Measurements from ENCODE around the gene CLTC.
"Not testable (repeated sequence)": the region's sequence is repeated elsewhere in the genome, so short reads cannot be mapped to it uniquely, and the experiment has no call there.

CLTC gene

GRCh38 chr17:59634632-59635541, 15.2 kb downstream of the CLTC start:
- DNase-seq, result no peak

- no peak for DNase-seq
Measured at GRCh38 chr17:59637611-59638310, 18.1 kb downstream of the CLTC start.

DNA sequence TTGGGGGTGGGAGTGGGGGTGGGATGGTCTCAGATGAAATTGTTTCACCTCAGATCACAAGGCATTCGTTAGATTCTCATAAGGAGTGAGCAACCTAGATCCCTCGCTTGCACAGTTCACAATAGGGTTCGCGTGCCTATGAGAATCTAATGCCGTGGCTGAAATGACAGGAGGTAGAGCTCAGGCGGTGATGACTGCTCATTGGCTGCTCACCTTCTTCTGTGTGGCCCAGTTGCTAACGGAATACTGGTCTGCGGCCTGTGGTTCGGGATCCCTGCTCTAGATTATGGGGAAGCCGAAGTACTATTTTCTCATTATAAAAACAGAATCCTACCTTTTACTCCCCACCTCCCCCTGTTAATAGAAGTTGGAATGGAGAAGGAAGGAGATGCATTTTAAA, 18.9 kb downstream of the CLTC start:
- no peak for DNase-seq

DNA sequence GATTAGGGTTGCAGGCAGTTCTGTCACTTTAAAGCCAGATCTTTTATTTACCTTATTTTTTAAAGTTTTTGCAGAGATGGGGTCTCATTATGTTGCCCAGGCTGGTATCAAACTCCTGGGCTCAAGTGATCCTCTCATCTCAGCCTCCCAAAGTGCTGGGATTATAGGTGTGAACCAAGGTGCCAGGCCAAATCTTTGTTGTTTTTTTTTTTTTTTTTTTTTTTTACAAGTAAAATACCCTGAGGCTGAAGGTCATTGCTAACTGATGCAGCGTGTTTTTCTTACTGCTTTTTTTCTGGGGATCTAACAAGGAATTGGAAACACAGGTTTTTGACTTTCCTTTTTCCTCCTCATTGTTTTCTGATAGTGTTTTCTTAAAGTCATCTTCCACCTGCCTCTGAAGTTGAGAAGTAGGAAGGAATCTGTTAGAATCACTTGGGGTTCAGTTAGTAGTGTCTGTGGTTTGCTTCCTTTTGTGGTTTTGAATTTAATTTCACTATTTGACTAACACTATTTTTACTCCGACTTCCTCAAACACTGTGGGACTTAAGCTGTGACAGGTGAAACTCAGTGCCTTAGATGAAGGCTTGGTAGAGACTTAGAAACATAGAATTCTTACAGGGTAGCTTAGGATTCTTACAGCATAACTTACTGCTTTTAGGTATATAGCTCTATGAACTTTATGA, 22.2 kb downstream of the CLTC start:
- DNase-seq, result no peak

- DNase-seq, result no peak
Measured at GRCh38 chr17:59642565-59642964, 22.9 kb downstream of the CLTC start.

DNA sequence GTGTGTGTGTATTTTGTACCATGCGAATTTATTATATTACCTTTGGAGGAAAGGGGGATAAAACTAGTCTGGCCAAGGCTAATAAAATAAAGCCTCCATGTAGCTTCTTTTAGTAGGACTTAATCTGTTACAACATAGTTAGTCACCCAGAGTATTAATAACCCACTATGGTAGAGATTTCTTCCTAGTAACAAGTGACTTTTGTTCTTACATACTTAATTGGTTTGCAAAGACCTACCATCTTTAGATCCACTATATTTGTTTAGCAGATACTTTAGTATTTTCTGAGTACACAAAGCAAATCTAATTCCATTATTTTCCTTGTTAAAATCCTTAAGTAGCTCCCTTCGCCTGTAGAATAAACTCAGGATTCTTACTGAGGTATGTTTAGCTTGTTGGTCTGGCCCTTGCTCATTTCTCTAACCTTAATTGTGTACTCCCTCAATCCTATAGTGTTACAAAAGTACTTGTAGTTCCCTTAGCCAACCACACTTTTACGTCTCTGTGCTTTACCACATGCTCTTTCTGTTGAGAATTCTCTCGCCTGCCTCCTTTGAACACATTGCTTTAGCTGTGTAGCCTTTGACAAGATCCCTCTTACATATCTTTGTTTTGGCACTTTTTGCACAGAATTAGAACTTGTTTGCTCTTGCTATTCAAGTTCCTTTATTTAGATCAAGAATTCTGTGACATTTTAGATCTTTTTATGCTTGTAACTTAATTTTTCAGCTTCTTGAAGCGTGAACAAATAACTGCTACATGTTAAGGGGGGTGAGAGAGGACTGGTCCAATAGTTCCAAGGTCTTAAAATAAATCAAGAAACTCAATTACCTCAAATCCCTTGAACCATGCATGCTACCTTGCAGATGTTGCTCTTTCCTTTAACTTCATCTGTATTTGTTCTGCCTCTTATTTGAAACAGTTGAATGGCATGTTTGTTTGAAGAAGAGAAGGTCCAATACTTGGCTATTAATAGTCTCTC, 23.8 kb downstream of the CLTC start:
- DNase-seq, result no peak

GRCh38 chr17:59647288-59647687, 27.6 kb downstream of the CLTC start:
- DNase-seq, result no peak

DNA sequence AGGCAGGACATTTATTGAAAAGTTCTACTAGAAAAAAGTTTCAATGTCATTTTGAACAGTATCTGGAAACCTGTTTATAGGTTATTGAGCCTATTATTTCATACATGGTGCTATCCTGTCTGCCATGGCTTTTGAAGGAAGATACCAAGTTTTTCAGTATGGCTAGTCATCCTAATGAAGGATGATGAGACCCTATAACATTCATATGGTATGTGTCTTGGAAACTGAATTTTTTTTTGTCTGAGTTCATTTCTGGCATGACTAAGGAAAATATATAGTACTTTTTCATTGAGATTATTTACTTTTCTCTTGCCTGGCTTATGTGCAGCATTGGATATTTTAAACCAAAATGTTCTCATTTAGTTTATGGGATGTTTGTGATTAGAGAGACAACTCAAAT, 30.2 kb downstream of the CLTC start:
- DNase-seq, result no peak

DNA sequence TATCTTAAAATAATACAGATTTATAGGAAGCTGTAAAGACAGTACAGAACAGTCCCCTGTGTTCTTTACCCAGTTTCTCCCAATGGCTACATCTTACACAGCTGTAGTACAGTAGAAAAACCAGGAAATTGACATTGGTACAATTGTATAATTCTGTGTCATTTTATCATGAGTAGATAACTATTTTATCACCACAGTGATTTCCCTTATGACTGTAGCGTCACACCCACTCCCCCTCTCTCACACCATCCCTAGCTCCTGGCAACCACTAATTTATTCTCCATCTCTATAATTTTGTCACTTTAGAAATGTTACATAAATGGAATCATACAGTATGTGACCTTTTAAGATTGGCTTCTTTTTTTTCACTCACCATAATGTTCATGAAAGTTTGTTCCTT, 30.9 kb downstream of the CLTC start:
- DNase-seq, result no peak

GRCh38 chr17:59651346-59651745, 31.7 kb downstream of the CLTC start:
- no peak for DNase-seq

- DNase-seq, result no peak
Measured at GRCh38 chr17:59652119-59652518, 32.4 kb downstream of the CLTC start.

GRCh38 chr17:59656624-59657023, 36.9 kb downstream of the CLTC start:
- not testable (repeated sequence) for DNase-seq

GRCh38 chr17:59666235-59666634, 46.5 kb downstream of the CLTC start:
- no peak for DNase-seq

GRCh38 chr17:59668816-59669215, 49.1 kb downstream of the CLTC start:
- no peak for DNase-seq

GRCh38 chr17:59669411-59669810, 49.7 kb downstream of the CLTC start:
- DNase-seq, result peak in 1 of 2 experiments; percentile 40

- no peak for DNase-seq
Measured at GRCh38 chr17:59669944-59670343, 50.2 kb downstream of the CLTC start.

- DNase-seq, result no peak
Measured at GRCh38 chr17:59671386-59671785, 51.7 kb downstream of the CLTC start.

DNA sequence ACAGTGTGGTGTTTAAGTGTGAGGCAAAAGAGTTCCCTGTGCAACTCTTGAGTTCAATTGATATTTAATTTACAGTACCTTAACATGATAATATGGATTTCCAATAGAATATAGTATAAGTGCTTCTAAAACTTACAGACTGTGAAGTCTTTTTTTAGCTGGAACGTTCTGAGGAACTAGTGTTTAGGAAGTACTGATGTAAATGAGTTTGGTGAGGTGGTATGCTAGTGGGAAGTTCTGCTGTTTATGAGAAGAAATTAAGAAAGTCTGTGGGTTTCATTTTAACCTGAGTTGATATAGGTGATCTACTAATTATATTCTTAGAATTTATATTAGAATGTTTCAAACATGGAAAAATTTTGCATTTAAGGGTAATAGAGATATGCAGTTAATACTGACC, 55.5 kb downstream of the CLTC start:
- DNase-seq, result no peak

GRCh38 chr17:59676716-59677115, 57.0 kb downstream of the CLTC start:
- DNase-seq, result no peak

GRCh38 chr17:59678918-59679317, 59.2 kb downstream of the CLTC start:
- DNase-seq, result no peak

DNA sequence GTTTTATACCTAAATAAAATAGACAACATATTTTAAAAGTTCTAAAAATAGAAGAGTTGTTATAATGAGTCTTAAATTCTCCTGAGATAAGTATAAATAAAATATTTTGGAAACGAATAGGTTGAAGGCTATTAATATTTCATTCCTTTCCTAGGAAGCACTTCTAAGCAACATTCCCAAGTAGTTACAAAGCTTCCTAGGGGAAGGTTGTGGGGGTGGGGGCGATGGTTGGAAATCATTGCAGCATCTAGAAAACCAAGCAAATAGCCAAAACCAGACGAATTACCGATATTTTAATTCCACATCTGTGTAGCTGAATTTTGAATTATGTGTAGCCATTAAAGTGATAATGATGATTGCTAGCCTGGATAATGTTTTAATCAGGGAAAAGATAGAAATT, 60.6 kb downstream of the CLTC start:
- no peak for DNase-seq

DNA sequence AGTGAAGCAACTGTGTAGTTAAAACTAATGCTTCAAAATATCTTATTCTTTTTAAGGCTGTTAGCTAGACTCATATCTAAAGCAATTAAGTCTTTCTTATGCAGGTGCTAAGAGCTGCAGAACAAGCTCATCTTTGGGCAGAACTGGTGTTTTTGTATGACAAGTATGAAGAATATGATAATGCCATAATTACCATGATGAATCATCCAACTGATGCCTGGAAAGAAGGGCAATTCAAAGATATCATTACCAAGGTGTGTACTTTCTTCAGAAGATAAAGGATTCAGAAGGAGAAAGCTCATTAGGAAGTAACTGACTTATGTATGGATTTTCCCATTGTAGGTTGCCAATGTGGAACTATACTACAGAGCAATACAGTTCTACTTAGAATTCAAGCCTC, 63.6 kb downstream of the CLTC start:
- DNase-seq, result no peak

All from NCI-H1930 (cell line).